ENCODE results near the gene ZNF711.
"Not testable (repeated sequence)": the region's sequence is repeated elsewhere in the genome, so short reads cannot be mapped to it uniquely, and the experiment has no call there.

ZNF711 gene

DNA sequence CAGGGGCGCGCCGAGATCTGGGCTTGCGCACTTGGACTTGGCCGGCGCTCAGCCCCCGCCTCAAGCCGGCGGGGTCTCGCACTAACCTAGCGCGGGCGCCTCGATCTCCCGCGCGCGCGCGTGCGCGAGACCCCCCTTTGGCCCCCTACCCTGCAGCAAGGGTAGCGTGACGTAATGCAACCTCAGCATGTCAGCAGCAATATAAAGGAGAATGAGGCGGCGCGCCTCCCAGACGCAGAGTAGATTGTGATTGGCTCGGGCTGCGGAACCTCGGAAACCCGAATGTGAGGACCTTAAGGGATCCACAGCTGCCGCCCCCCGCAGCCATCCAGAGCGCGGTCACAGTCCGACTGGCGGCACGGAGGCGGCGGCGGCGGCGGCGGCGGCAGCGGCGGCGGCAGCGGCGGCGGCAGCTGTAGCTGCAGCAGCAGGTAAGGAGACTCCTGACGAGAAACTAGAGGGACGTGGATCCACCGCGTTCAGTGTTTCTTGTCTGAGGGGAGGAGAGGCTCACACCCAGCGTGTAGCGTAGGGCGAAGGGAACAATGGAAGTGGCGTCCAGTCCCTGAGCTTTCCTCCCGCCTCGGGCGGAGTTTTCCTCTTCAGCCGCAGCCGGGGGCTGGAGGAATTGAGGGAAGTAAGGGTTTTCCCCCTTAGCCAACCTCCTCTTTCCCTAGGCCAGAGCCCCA lies at the start of gene ZNF711, which contains the start of gene SATL1:
Gene ZNF711, plus strand, starts transcription at position 231 of the 689 bp plus-strand sequence. CDS start 3,582 bp downstream, outside the sequence.
Gene SATL1, minus strand, starts transcription at position 19 of the 689 bp plus-strand sequence. CDS start 134,811 bp downstream, outside the sequence.
- Histone ChIP-seq H3K4me3 (ENCODE audit: low read depth in 1 of 2, low read length in 2 of 2) (peak within 1 kb of the TSS; percentile 74 to 76), H3K27ac (ENCODE audit: low read length) (no peak within 1 kb of the TSS), H3K36me3 (ENCODE audit: control insufficient read depth in 1 of 2, insufficient read depth in 2 of 2, low read length in 2 of 2) (no peaks in the 10 kb centered on the region), H3K9me3 (ENCODE audit: control insufficient read depth in 1 of 2, low read length in 2 of 2) (no peaks in the 10 kb centered on the region), H3K27me3 (ENCODE audit: low read depth, low read length) (no peaks in the 10 kb centered on the region), H3K4me1 (ENCODE audit: control insufficient read depth in 1 of 2, insufficient read depth in 2 of 2, low read length in 2 of 2) (peaks cover 0 to 3% of the 10 kb centered on the region in 2 donors)

GRCh38 chrX:85196319-85196718 lies 47.5 kb upstream of the ZNF711 start:
- Histone ChIP-seq H3K27ac (ENCODE audit: low read length) (no peak overlapping the region), H3K4me3 (ENCODE audit: low read depth in 1 of 2, low read length in 2 of 2) (no peak overlapping the region), H3K4me1 (ENCODE audit: control insufficient read depth in 1 of 2, insufficient read depth in 2 of 2, low read length in 2 of 2) (no peaks in the 10 kb centered on the region), H3K9me3 (ENCODE audit: control insufficient read depth in 1 of 2, low read length in 2 of 2) (no peaks in the 10 kb centered on the region), H3K36me3 (ENCODE audit: control insufficient read depth in 1 of 2, insufficient read depth in 2 of 2, low read length in 2 of 2) (no peaks in the 10 kb centered on the region), H3K27me3 (ENCODE audit: low read depth, low read length) (no peaks in the 10 kb centered on the region)

DNA sequence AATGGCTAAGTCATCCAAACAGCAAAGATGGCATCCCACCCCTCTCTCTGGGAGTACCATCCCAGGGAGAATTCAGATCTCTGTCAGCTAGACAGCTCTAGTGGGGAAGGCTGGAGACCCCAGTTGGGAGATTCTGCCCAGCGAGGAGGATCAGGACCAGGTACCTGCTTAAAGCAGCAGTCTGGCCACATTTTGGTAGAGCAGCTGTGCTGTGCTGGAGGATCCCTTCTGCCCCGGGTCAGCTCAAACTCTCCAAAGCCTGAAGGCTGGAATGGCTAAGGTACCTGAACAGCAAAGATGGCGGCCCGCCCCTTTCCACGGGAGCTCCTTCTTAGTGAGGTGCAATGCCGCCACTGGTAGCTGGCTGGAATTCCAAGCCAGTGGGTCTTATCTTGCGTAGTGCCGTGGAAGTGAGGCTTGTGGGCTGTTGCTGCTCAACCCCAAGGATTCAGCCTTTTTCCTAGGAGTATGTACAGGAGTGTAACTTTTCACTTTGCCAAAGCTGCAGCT lies 40.3 kb upstream of the ZNF711 start:
- H3K9me3 ChIP-seq (ENCODE audit: control insufficient read depth in 1 of 2, low read length in 2 of 2) = no peaks in the 10 kb centered on the region
- no peak overlapping the region for H3K4me3 ChIP-seq (ENCODE audit: low read depth in 1 of 2, low read length in 2 of 2)
- no peak overlapping the region for H3K27ac ChIP-seq (ENCODE audit: low read length)
- H3K4me1 ChIP-seq (ENCODE audit: control insufficient read depth in 1 of 2, insufficient read depth in 2 of 2, low read length in 2 of 2) = no peaks in the 10 kb centered on the region
- H3K36me3 ChIP-seq (ENCODE audit: control insufficient read depth in 1 of 2, insufficient read depth in 2 of 2, low read length in 2 of 2) = no peaks in the 10 kb centered on the region
- H3K27me3 ChIP-seq (ENCODE audit: low read depth, low read length) = no peaks in the 10 kb centered on the region

- no peaks in the 10 kb centered on the region for H3K9me3 ChIP-seq (ENCODE audit: control insufficient read depth in 1 of 2, low read length in 2 of 2)
- no peak overlapping the region for H3K4me3 ChIP-seq (ENCODE audit: low read depth in 1 of 2, low read length in 2 of 2)
- no peaks in the 10 kb centered on the region for H3K36me3 ChIP-seq (ENCODE audit: control insufficient read depth in 1 of 2, insufficient read depth in 2 of 2, low read length in 2 of 2)
- no peak overlapping the region for H3K27ac ChIP-seq (ENCODE audit: low read length)
- no peaks in the 10 kb centered on the region for H3K27me3 ChIP-seq (ENCODE audit: low read depth, low read length)
- no peaks in the 10 kb centered on the region for H3K4me1 ChIP-seq (ENCODE audit: control insufficient read depth in 1 of 2, insufficient read depth in 2 of 2, low read length in 2 of 2)
Observed at GRCh38 chrX:85213792-85214530, 29.8 kb upstream of the ZNF711 start.

DNA sequence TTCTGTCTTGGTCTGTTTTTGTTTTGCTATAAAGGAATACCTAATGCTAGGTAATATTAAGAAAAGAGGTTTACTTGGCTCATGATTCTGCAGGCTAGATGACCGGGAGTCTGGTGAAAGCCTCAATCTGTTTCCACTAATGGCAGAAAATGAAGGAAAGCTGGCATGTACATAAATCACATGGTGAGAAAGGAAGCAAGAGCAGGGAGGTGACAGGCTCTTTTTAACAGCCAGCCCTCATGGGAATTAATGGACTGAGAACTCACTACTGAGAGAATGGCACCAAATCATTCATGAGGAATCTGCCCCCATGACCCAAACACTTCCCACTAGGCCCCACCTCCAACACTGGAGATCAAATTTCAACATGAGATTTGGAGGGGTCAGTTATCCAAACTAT lies 27.8 kb upstream of the ZNF711 start:
- H3K27me3 ChIP-seq (ENCODE audit: low read depth, low read length) = no peaks in the 10 kb centered on the region
- no peak overlapping the region for H3K4me3 ChIP-seq (ENCODE audit: low read depth in 1 of 2, low read length in 2 of 2)
- no peak overlapping the region for H3K27ac ChIP-seq (ENCODE audit: low read length)
- H3K9me3 ChIP-seq (ENCODE audit: control insufficient read depth in 1 of 2, low read length in 2 of 2) = no peaks in the 10 kb centered on the region
- H3K4me1 ChIP-seq (ENCODE audit: control insufficient read depth in 1 of 2, insufficient read depth in 2 of 2, low read length in 2 of 2) = no peaks in the 10 kb centered on the region
- H3K36me3 ChIP-seq (ENCODE audit: control insufficient read depth in 1 of 2, insufficient read depth in 2 of 2, low read length in 2 of 2) = no peaks in the 10 kb centered on the region

GRCh38 chrX:85221361-85221760 lies 22.4 kb upstream of the ZNF711 start:
- H3K27ac ChIP-seq (ENCODE audit: low read length) = no peak overlapping the region
- H3K36me3 ChIP-seq (ENCODE audit: control insufficient read depth in 1 of 2, insufficient read depth in 2 of 2, low read length in 2 of 2) = no peaks in the 10 kb centered on the region
- no peaks in the 10 kb centered on the region for H3K27me3 ChIP-seq (ENCODE audit: low read depth, low read length)
- no peaks in the 10 kb centered on the region for H3K9me3 ChIP-seq (ENCODE audit: control insufficient read depth in 1 of 2, low read length in 2 of 2)
- no peaks in the 10 kb centered on the region for H3K4me1 ChIP-seq (ENCODE audit: control insufficient read depth in 1 of 2, insufficient read depth in 2 of 2, low read length in 2 of 2)
- no peak overlapping the region for H3K4me3 ChIP-seq (ENCODE audit: low read depth in 1 of 2, low read length in 2 of 2)

GRCh38 chrX:85223359-85223758 lies 20.4 kb upstream of the ZNF711 start:
- no peak overlapping the region for H3K27ac ChIP-seq (ENCODE audit: low read length)
- no peaks in the 10 kb centered on the region for H3K4me1 ChIP-seq (ENCODE audit: control insufficient read depth in 1 of 2, insufficient read depth in 2 of 2, low read length in 2 of 2)
- no peaks in the 10 kb centered on the region for H3K9me3 ChIP-seq (ENCODE audit: control insufficient read depth in 1 of 2, low read length in 2 of 2)
- no peaks in the 10 kb centered on the region for H3K36me3 ChIP-seq (ENCODE audit: control insufficient read depth in 1 of 2, insufficient read depth in 2 of 2, low read length in 2 of 2)
- H3K4me3 ChIP-seq (ENCODE audit: low read depth in 1 of 2, low read length in 2 of 2) = no peak overlapping the region
- no peaks in the 10 kb centered on the region for H3K27me3 ChIP-seq (ENCODE audit: low read depth, low read length)

GRCh38 chrX:85243155-85243554 lies 636 bp upstream of the ZNF711 start:
- H3K4me1 ChIP-seq (ENCODE audit: control insufficient read depth in 1 of 2, insufficient read depth in 2 of 2, low read length in 2 of 2) = peaks cover 0 to 3% of the 10 kb centered on the region in 2 donors
- no peaks in the 10 kb centered on the region for H3K27me3 ChIP-seq (ENCODE audit: low read depth, low read length)
- H3K27ac ChIP-seq (ENCODE audit: low read length) = no peak overlapping the region
- peak overlapping the region in 1 of 2 donors; percentile 76 for H3K4me3 ChIP-seq (ENCODE audit: low read depth in 1 of 2, low read length in 2 of 2)
- H3K36me3 ChIP-seq (ENCODE audit: control insufficient read depth in 1 of 2, insufficient read depth in 2 of 2, low read length in 2 of 2) = no peaks in the 10 kb centered on the region
- H3K9me3 ChIP-seq (ENCODE audit: control insufficient read depth in 1 of 2, low read length in 2 of 2) = no peaks in the 10 kb centered on the region

- H3K4me1 ChIP-seq (ENCODE audit: control insufficient read depth in 1 of 2, insufficient read depth in 2 of 2, low read length in 2 of 2) = peaks cover 0 to 3% of the 10 kb centered on the region in 2 donors
- no peak overlapping the region for H3K27ac ChIP-seq (ENCODE audit: low read length)
- no peaks in the 10 kb centered on the region for H3K9me3 ChIP-seq (ENCODE audit: control insufficient read depth in 1 of 2, low read length in 2 of 2)
- H3K27me3 ChIP-seq (ENCODE audit: low read depth, low read length) = no peaks in the 10 kb centered on the region
- peak overlapping the region; percentile 74 to 76 for H3K4me3 ChIP-seq (ENCODE audit: low read depth in 1 of 2, low read length in 2 of 2)
- H3K36me3 ChIP-seq (ENCODE audit: control insufficient read depth in 1 of 2, insufficient read depth in 2 of 2, low read length in 2 of 2) = no peaks in the 10 kb centered on the region
Observed at GRCh38 chrX:85244450-85245211, 840 bp downstream of the ZNF711 start.

DNA sequence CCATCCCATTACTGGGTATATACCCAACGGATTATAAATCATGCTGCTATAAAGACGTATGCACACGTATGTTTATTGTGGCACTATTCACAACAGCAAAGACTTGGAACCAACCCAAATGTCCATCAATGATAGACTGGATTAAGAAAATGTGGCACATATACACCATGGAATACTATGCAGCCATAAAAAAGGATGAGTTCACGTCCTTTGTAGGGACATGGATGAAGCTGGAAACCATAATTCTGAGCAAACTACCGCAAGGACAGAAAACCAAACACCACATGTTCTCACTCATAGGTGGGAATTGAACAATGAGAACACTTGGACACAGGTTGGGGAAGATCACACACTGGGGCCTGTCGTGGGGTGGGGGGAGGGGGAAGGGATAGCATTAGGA lies 41.5 kb downstream of the ZNF711 start:
- H3K36me3 ChIP-seq (ENCODE audit: control insufficient read depth in 1 of 2, insufficient read depth in 2 of 2, low read length in 2 of 2); H3K27ac ChIP-seq (ENCODE audit: low read length); H3K9me3 ChIP-seq (ENCODE audit: control insufficient read depth in 1 of 2, low read length in 2 of 2); H3K4me3 ChIP-seq (ENCODE audit: low read depth in 1 of 2, low read length in 2 of 2); H3K27me3 ChIP-seq (ENCODE audit: low read depth, low read length); H3K4me1 ChIP-seq (ENCODE audit: control insufficient read depth in 1 of 2, insufficient read depth in 2 of 2, low read length in 2 of 2): not testable (repeated sequence)
